ENCODE results near the gene TMEM131L.

TMEM131L gene

DNA sequence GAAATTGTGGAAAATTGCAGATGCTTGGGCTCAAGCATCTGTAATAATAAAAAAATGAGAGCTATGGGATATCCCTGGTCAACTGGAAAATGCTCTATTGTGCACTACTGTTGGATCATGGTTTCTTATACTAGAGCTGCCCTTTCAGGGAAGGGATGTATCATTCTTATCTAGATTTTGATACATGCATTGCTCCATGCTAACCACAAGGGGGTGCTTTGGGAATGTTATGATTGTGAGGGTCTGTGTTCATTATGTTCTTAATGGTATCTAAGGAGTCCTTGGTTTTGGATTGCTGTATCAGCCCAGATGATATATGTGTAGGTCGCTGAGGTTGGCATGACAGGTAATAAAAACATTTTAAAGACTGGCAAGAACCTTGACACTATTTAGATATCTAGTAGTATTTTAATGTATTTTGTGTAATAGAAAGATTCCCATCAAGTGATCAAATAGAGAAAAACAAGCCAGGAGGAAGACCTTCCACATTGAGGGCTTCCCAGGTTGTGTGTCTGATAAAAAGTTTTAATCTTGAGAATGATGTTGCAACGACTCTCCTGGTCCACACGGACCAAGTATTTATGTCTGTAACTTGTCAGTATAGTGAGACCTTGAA is 168.7 kb downstream of the TMEM131L start:
- no peaks in the 10 kb centered on the region for H3K79me2 ChIP-seq (ENCODE audit: control insufficient read depth, insufficient read depth, low read length)
- no peak overlapping the region for H3K4me2 ChIP-seq (ENCODE audit: low read length)
- no peak overlapping the region for H2BK15ac ChIP-seq (replicated peaks; ENCODE audit: low read depth)
- no peaks in the 10 kb centered on the region for H3K4me1 ChIP-seq (ENCODE audit: control insufficient read depth, low read depth, low read length)
- H3K23ac ChIP-seq (ENCODE audit: low read length): no peak overlapping the region
- H3K27me3 ChIP-seq (ENCODE audit: insufficient read depth, low read length, poor library complexity): no peaks in the 10 kb centered on the region
- no peak overlapping the region for H3K27ac ChIP-seq (ENCODE audit: low read depth, low read length)
- no peak overlapping the region for H3K9ac ChIP-seq (ENCODE audit: low read length)
- DNase-seq: peak; percentile 54
- no peaks in the 10 kb centered on the region for H3K79me1 ChIP-seq (ENCODE audit: low read length)
- H3K18ac ChIP-seq (ENCODE audit: low read length): no peak overlapping the region
- no peak overlapping the region for H3K56ac ChIP-seq (ENCODE audit: low read length)
- H3K4ac ChIP-seq (ENCODE audit: low read depth, low read length): no peak overlapping the region
- no CpG with 5 or more reads among the region's 3 CpGs for WGBS (ENCODE audit: extremely low coverage, insufficient coverage, low lambda C conversion rate)
- peaks cover 3% of the 10 kb centered on the region for H3K36me3 ChIP-seq (ENCODE audit: control insufficient read depth, insufficient read depth, low read length)
- H2BK120ac ChIP-seq (ENCODE audit: low read depth, low read length): no peak overlapping the region
- H3K4me3 ChIP-seq (ENCODE audit: low read length): no peak overlapping the region
- no peak overlapping the region for H2BK5ac ChIP-seq (ENCODE audit: low read length)
- no peak overlapping the region for H4K5ac ChIP-seq (ENCODE audit: low read length)
- no peak overlapping the region for H2AK5ac ChIP-seq (ENCODE audit: low read length)
- no peak overlapping the region for H4K8ac ChIP-seq (ENCODE audit: low read depth, low read length)

DNA sequence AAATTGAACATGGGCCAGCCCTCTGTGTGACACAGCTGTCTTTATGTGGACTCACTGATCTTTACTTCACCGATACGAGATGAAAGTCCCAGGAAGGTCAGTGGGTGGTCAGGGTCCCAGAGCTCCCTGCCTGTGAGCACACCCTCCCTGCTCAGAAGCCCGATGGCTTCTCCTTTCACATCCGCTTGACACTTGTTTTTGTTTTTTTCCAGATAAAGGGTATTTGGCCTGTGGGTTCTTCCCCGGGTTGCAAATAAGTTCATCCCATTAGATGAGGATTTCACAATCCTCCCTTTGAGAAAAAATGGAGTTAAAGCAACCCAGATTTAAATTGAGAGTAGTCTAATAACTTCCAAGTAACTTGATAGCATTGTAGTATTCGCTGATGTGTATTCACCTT is 169.7 kb downstream of the TMEM131L start:
- Histone ChIP-seq H3K79me2 (ENCODE audit: control insufficient read depth, insufficient read depth, low read length) (no peaks in the 10 kb centered on the region), H3K27me3 (ENCODE audit: insufficient read depth, low read length, poor library complexity) (no peaks in the 10 kb centered on the region), H3K27ac (ENCODE audit: low read depth, low read length) (no peak overlapping the region), H3K4me2 (ENCODE audit: low read length) (no peak overlapping the region), H4K8ac (ENCODE audit: low read depth, low read length) (no peak overlapping the region), H3K56ac (ENCODE audit: low read length) (no peak overlapping the region), H3K4ac (ENCODE audit: low read depth, low read length) (no peak overlapping the region), H3K79me1 (ENCODE audit: low read length) (no peaks in the 10 kb centered on the region), H4K5ac (ENCODE audit: low read length) (no peak overlapping the region), H3K4me3 (ENCODE audit: low read length) (no peak overlapping the region), H2BK5ac (ENCODE audit: low read length) (no peak overlapping the region), H3K36me3 (ENCODE audit: control insufficient read depth, insufficient read depth, low read length) (no peaks in the 10 kb centered on the region), H3K4me1 (ENCODE audit: control insufficient read depth, low read depth, low read length) (no peaks in the 10 kb centered on the region), H3K23ac (ENCODE audit: low read length) (no peak overlapping the region), H3K9ac (ENCODE audit: low read length) (no peak overlapping the region), H3K18ac (ENCODE audit: low read length) (no peak overlapping the region), H2AK5ac (ENCODE audit: low read length) (no peak overlapping the region), H2BK15ac (replicated peaks; ENCODE audit: low read depth) (no peak overlapping the region), H2BK120ac (ENCODE audit: low read depth, low read length) (no peak overlapping the region)
- no CpG with 5 or more reads among the region's 6 CpGs for WGBS (ENCODE audit: extremely low coverage, insufficient coverage, low lambda C conversion rate)
- DNase-seq: no peak

DNA sequence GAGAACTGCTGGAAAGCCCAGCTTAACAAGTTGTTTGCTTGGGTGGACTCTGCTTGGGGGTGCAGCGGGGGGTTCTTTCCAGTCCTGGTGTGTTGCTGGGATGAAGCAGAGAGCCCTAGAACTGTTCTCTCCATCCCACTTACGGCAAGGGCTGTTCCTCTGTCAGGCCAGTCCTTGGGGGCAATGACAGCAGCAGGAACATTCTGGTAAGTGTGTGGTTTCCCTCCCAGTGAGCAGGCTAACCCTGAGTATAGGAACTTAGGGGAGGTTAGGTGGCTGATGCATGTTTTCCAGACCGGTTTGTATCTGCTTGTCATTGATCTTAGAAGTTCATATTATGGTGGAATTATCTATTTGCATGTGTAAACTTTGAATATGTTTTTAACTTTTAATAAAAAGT is 171.0 kb downstream of the TMEM131L start:
- H2BK120ac ChIP-seq (ENCODE audit: low read depth, low read length): no peak overlapping the region
- no peak for DNase-seq
- no peak overlapping the region for H4K5ac ChIP-seq (ENCODE audit: low read length)
- no peaks in the 10 kb centered on the region for H3K4me1 ChIP-seq (ENCODE audit: control insufficient read depth, low read depth, low read length)
- no peaks in the 10 kb centered on the region for H3K27me3 ChIP-seq (ENCODE audit: insufficient read depth, low read length, poor library complexity)
- no peaks in the 10 kb centered on the region for H3K79me1 ChIP-seq (ENCODE audit: low read length)
- H3K4me2 ChIP-seq (ENCODE audit: low read length): no peak overlapping the region
- H3K23ac ChIP-seq (ENCODE audit: low read length): no peak overlapping the region
- no peaks in the 10 kb centered on the region for H3K79me2 ChIP-seq (ENCODE audit: control insufficient read depth, insufficient read depth, low read length)
- no CpG with 5 or more reads among the region's 3 CpGs for WGBS (ENCODE audit: extremely low coverage, insufficient coverage, low lambda C conversion rate)
- no peaks in the 10 kb centered on the region for H3K36me3 ChIP-seq (ENCODE audit: control insufficient read depth, insufficient read depth, low read length)
- H3K4me3 ChIP-seq (ENCODE audit: low read length): no peak overlapping the region
- H2AK5ac ChIP-seq (ENCODE audit: low read length): no peak overlapping the region
- no peak overlapping the region for H3K18ac ChIP-seq (ENCODE audit: low read length)
- H3K9ac ChIP-seq (ENCODE audit: low read length): no peak overlapping the region
- no peak overlapping the region for H2BK15ac ChIP-seq (replicated peaks; ENCODE audit: low read depth)
- H4K8ac ChIP-seq (ENCODE audit: low read depth, low read length): no peak overlapping the region
- no peak overlapping the region for H3K56ac ChIP-seq (ENCODE audit: low read length)
- no peak overlapping the region for H3K4ac ChIP-seq (ENCODE audit: low read depth, low read length)
- no peak overlapping the region for H3K27ac ChIP-seq (ENCODE audit: low read depth, low read length)
- no peak overlapping the region for H2BK5ac ChIP-seq (ENCODE audit: low read length)

DNA sequence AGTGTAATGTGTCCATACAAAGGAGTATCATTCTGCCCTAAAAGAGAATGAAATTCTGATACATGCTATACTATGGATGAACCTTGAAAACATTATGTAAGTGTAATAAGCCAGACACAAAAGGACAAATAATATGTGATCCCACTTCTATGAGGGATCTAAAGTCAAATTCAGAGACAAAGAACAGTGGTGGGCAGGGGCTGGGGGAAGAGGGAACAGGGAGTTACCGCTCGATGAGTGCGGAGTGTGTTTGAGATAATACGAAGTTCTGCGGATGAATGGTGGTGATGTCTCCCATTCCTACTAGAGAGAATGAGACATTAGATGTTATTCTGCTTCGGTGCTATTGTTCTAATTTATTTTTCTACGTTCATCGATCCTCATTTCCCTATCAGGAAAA is 171.9 kb downstream of the TMEM131L start:
- Histone ChIP-seq H3K36me3 (ENCODE audit: control insufficient read depth, insufficient read depth, low read length) (no peaks in the 10 kb centered on the region), H3K4me1 (ENCODE audit: control insufficient read depth, low read depth, low read length) (no peaks in the 10 kb centered on the region), H3K56ac (ENCODE audit: low read length) (no peak overlapping the region), H2BK120ac (ENCODE audit: low read depth, low read length) (no peak overlapping the region), H2AK5ac (ENCODE audit: low read length) (no peak overlapping the region), H4K8ac (ENCODE audit: low read depth, low read length) (no peak overlapping the region), H3K4me3 (ENCODE audit: low read length) (no peak overlapping the region), H3K27ac (ENCODE audit: low read depth, low read length) (no peak overlapping the region), H2BK15ac (replicated peaks; ENCODE audit: low read depth) (no peak overlapping the region), H3K4ac (ENCODE audit: low read depth, low read length) (no peak overlapping the region), H3K23ac (ENCODE audit: low read length) (no peak overlapping the region), H3K27me3 (ENCODE audit: insufficient read depth, low read length, poor library complexity) (no peaks in the 10 kb centered on the region), H3K79me2 (ENCODE audit: control insufficient read depth, insufficient read depth, low read length) (no peaks in the 10 kb centered on the region), H4K5ac (ENCODE audit: low read length) (no peak overlapping the region), H2BK5ac (ENCODE audit: low read length) (no peak overlapping the region), H3K9ac (ENCODE audit: low read length) (no peak overlapping the region), H3K79me1 (ENCODE audit: low read length) (no peaks in the 10 kb centered on the region), H3K18ac (ENCODE audit: low read length) (no peak overlapping the region), H3K4me2 (ENCODE audit: low read length) (no peak overlapping the region)
- no peak for DNase-seq
- no CpG with 5 or more reads among the region's 8 CpGs for WGBS (ENCODE audit: extremely low coverage, insufficient coverage, low lambda C conversion rate)

DNA sequence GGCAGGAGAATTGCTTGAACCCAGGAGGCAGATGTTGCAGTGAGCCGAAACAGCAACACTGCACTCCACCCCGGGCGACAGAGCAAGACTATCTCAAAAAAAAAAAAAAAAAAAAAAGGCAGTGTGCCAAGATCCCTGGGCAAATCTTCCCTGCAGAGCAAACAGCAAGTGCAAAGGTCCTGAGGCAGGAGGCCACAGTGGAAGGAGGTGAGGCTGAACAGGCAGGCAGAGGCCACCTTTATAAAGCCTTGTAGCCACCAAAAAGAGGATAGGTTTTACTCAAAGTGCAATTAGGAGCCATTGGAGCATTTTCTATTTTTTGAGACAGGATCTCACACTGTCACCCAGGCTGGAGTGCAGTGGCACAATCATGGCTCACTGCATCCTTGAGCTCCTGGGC is 172.8 kb downstream of the TMEM131L start:
- Histone ChIP-seq H3K27ac (ENCODE audit: low read depth, low read length) (no peak overlapping the region), H3K4me2 (ENCODE audit: low read length) (no peak overlapping the region), H3K36me3 (ENCODE audit: control insufficient read depth, insufficient read depth, low read length) (no peaks in the 10 kb centered on the region), H3K18ac (ENCODE audit: low read length) (no peak overlapping the region), H3K4me1 (ENCODE audit: control insufficient read depth, low read depth, low read length) (no peaks in the 10 kb centered on the region), H3K4ac (ENCODE audit: low read depth, low read length) (no peak overlapping the region), H3K56ac (ENCODE audit: low read length) (no peak overlapping the region), H2BK15ac (replicated peaks; ENCODE audit: low read depth) (no peak overlapping the region), H4K8ac (ENCODE audit: low read depth, low read length) (no peak overlapping the region), H2AK5ac (ENCODE audit: low read length) (no peak overlapping the region), H3K4me3 (ENCODE audit: low read length) (no peak overlapping the region), H3K27me3 (ENCODE audit: insufficient read depth, low read length, poor library complexity) (no peaks in the 10 kb centered on the region), H3K79me1 (ENCODE audit: low read length) (no peaks in the 10 kb centered on the region), H2BK120ac (ENCODE audit: low read depth, low read length) (no peak overlapping the region), H3K9ac (ENCODE audit: low read length) (no peak overlapping the region), H3K79me2 (ENCODE audit: control insufficient read depth, insufficient read depth, low read length) (no peaks in the 10 kb centered on the region), H2BK5ac (ENCODE audit: low read length) (no peak overlapping the region), H4K5ac (ENCODE audit: low read length) (no peak overlapping the region), H3K23ac (ENCODE audit: low read length) (no peak overlapping the region)
- no CpG with 5 or more reads among the region's 3 CpGs for WGBS (ENCODE audit: extremely low coverage, insufficient coverage, low lambda C conversion rate)
- DNase-seq: no peak

Measured in mesendoderm (in vitro differentiated cells).